ENCODE measurements around the gene PSMA4. TPM values are rescaled to one million over a fixed set of nuclear protein-coding genes. Genes with fewer than 3 reads are reported as not detected.

PSMA4 gene
- total and polyA plus RNA-seq, 2 experiments from 2014 or later: 215 to 232 TPM

DNA sequence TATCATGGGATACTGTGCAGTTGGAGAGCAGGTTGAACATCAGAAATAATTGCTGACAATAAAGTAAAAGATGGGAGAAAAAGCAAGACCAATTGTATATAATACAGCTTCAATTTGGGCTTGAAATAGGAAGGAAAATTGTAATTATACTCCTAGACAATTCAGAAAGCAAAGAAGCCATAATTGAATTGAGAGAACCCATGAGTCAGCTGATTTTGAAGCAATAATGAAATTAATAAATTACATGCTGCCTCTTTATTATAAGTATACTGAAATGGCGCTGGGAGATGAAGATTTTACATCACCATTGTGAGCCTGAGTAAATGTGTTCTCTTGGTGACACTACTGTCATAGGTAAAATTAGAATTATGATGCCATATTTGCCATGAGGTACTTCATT lies 57.3 kb downstream of the PSMA4 start:
- Histone ChIP-seq H3K4me1 (ENCODE audit: insufficient read depth) (no peaks in the 10 kb centered on the region), H2AFZ (no peak overlapping the region), H3K36me3 (replicated peaks; ENCODE audit: insufficient read depth, low read depth) (no peaks in the 10 kb centered on the region), H4K20me1 (ENCODE audit: insufficient read depth, poor library complexity, severe bottlenecking) (no peaks in the 10 kb centered on the region), H3K27me3 (no peaks in the 10 kb centered on the region), H3K79me2 (no peaks in the 10 kb centered on the region), H3K9me2 (replicated peaks; ENCODE audit: insufficient read depth) (no peaks in the 10 kb centered on the region), H3K27ac (no peak overlapping the region), H3K4me2 (no peak overlapping the region), H3K9me3 (ENCODE audit: low read depth) (no peaks in the 10 kb centered on the region), H3K4me3 (no peak overlapping the region)
- 97% methylated on average over 1 of the region's 1 CpG for WGBS (ENCODE audit: low lambda C conversion rate, missing lambda C conversion rate)
- no peak for TF ChIP-seq EZH2phosphoT487 (IDR thresholded peaks at IDR 0.05; ENCODE audit: low read depth, severe bottlenecking, unreplicated experiment)
- TF ChIP-seq CTCF (IDR thresholded peaks at IDR 0.05; ENCODE audit: poor library complexity): no peak
- no peak for TF ChIP-seq EZH2 (IDR thresholded peaks at IDR 0.05; ENCODE audit: borderline replicate concordance)
- DNase-seq (ENCODE audit: low spot score): no peak

GRCh38 chr15:78598348-78598747 lies 58.1 kb downstream of the PSMA4 start:
- Histone ChIP-seq H3K4me3 (no peak overlapping the region), H3K27ac (no peak overlapping the region), H3K9me3 (ENCODE audit: low read depth) (no peaks in the 10 kb centered on the region), H4K20me1 (ENCODE audit: insufficient read depth, poor library complexity, severe bottlenecking) (no peaks in the 10 kb centered on the region), H3K36me3 (replicated peaks; ENCODE audit: insufficient read depth, low read depth) (no peaks in the 10 kb centered on the region), H3K9me2 (replicated peaks; ENCODE audit: insufficient read depth) (no peaks in the 10 kb centered on the region), H3K4me2 (no peak overlapping the region), H2AFZ (no peak overlapping the region), H3K27me3 (no peaks in the 10 kb centered on the region), H3K4me1 (ENCODE audit: insufficient read depth) (no peaks in the 10 kb centered on the region), H3K79me2 (no peaks in the 10 kb centered on the region)
- TF ChIP-seq EZH2phosphoT487 (IDR thresholded peaks at IDR 0.05; ENCODE audit: low read depth, severe bottlenecking, unreplicated experiment) (no peak), EZH2 (IDR thresholded peaks at IDR 0.05; ENCODE audit: borderline replicate concordance) (no peak), CTCF (IDR thresholded peaks at IDR 0.05; ENCODE audit: poor library complexity) (no peak)
- WGBS (ENCODE audit: low lambda C conversion rate, missing lambda C conversion rate): 92% methylated on average over 3 of the region's 3 CpGs
- DNase-seq (ENCODE audit: low spot score): no peak

DNA sequence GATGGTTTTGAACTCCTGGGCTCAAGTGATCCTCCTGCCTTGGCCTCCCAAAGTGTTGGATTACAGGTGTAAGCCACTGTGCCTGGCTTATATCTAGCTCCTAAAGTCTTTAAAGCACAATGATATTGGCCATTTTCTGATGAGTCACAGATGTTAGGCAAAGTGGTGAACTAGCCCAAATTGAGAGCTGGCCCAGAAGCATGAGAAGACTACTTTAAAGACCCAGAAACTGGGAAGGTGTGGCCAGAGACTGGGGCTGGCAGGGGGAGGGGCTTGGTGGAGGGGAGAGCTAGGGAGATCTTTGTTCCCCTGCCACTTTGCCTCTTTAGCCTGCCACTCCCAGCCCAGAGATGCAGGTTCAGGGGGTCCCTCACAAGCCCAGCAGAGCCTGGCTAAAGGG lies 58.9 kb downstream of the PSMA4 start:
- no peak for DNase-seq (ENCODE audit: low spot score)
- Histone ChIP-seq H3K9me2 (replicated peaks; ENCODE audit: insufficient read depth) (no peaks in the 10 kb centered on the region), H3K9me3 (ENCODE audit: low read depth) (no peaks in the 10 kb centered on the region), H3K36me3 (replicated peaks; ENCODE audit: insufficient read depth, low read depth) (no peaks in the 10 kb centered on the region), H4K20me1 (ENCODE audit: insufficient read depth, poor library complexity, severe bottlenecking) (no peaks in the 10 kb centered on the region), H3K27ac (no peak overlapping the region), H3K79me2 (no peaks in the 10 kb centered on the region), H3K4me2 (no peak overlapping the region), H3K27me3 (no peaks in the 10 kb centered on the region), H2AFZ (no peak overlapping the region), H3K4me3 (no peak overlapping the region), H3K4me1 (ENCODE audit: insufficient read depth) (no peaks in the 10 kb centered on the region)
- TF ChIP-seq CTCF (IDR thresholded peaks at IDR 0.05; ENCODE audit: poor library complexity): no peak
- TF ChIP-seq EZH2 (IDR thresholded peaks at IDR 0.05; ENCODE audit: borderline replicate concordance): no peak
- no peak for TF ChIP-seq EZH2phosphoT487 (IDR thresholded peaks at IDR 0.05; ENCODE audit: low read depth, severe bottlenecking, unreplicated experiment)

Small RNAs within 50 kb of the gene (small RNA-seq; reads per million reads assigned to genes)
- not detected for gene AC067863.2

Other genes with a start within 250 kb of the PSMA4 start
- gene SKIC8, start 240.8 kb upstream of the PSMA4 start, total RNA-seq: 60.6 and 69.5 TPM in 2 replicates
- gene SKIC8, start 240.8 kb upstream of the PSMA4 start, polyA plus RNA-seq: 64.9 and 70.2 TPM in 2 replicates
- 132 and 140 TPM in 2 replicates for gene CRABP1, start 200.1 kb upstream of the PSMA4 start, total RNA-seq
- 153 and 179 TPM in 2 replicates for gene CRABP1, start 200.1 kb upstream of the PSMA4 start, polyA plus RNA-seq
- gene IREB2, start 102.2 kb upstream of the PSMA4 start, total RNA-seq: 46.6 and 54.0 TPM in 2 replicates
- 20.4 and 22.7 TPM in 2 replicates for gene IREB2, start 102.2 kb upstream of the PSMA4 start, polyA plus RNA-seq
- 1.7 and 3.6 TPM in 2 replicates for gene HYKK, start 32.9 kb upstream of the PSMA4 start, total RNA-seq
- gene HYKK, start 32.9 kb upstream of the PSMA4 start, polyA plus RNA-seq: 1.6 and 2.8 TPM in 2 replicates
- 1.9 and 3.1 TPM in 2 replicates for gene CHRNA5, start 25.1 kb downstream of the PSMA4 start, total RNA-seq
- gene CHRNA5, start 25.1 kb downstream of the PSMA4 start, polyA plus RNA-seq: 1.1 and 1.5 TPM in 2 replicates
- gene CHRNA3, start 80.6 kb downstream of the PSMA4 start, total RNA-seq: 0.12 and 2.3 TPM in 2 replicates
- 1.7 and 2.5 TPM in 2 replicates for gene CHRNA3, start 80.6 kb downstream of the PSMA4 start, polyA plus RNA-seq
- gene CHRNB4, start 100.8 kb downstream of the PSMA4 start, total RNA-seq: not detected in 2 replicates
- 0.48 TPM in 1 of 2 replicates, not detected in the other for gene CHRNB4, start 100.8 kb downstream of the PSMA4 start, polyA plus RNA-seq